H9 (cell line): ENCODE measurements around the gene CUBN. TPM values are rescaled to one million over a fixed set of nuclear protein-coding genes. Genes with fewer than 3 reads are reported as not detected.

Experiments used
- DNase-seq: peaks from one replicate; pipeline ENCODE4 v3.0.0-alpha.2; 2017
- H2AFZ ChIP-seq: one replicate; pipeline ENCODE4 v1.6.1; 2013; ENCODE audit warnings: mild to moderate bottlenecking, low read length, control low read depth, moderate library complexity
- H2AK5ac ChIP-seq: 2 replicates; pipeline ENCODE4 v1.6.1; 2013; ENCODE audit warnings: low read length, control low read depth, mixed read lengths; ENCODE audit not compliant: insufficient read length
- H2BK120ac ChIP-seq: one replicate; pipeline ENCODE4 v1.6.1; 2013; ENCODE audit warnings: low read depth, mild to moderate bottlenecking, low read length, control low read depth, inconsistent platforms; ENCODE audit not compliant: poor library complexity, severe bottlenecking
- H2BK12ac ChIP-seq: 2 replicates; pipeline ENCODE4 v1.6.1; 2013; ENCODE audit warnings: low read length, control low read depth, mixed read lengths, low read depth; ENCODE audit not compliant: insufficient read length
- H2BK15ac ChIP-seq: 2 replicates; pipeline ENCODE4 v1.6.1; 2013; ENCODE audit warnings: low read depth, low read length, control low read depth
- H2BK20ac ChIP-seq: one replicate; pipeline ENCODE4 v1.6.1; 2013; ENCODE audit warnings: low read depth, mild to moderate bottlenecking, low read length, control low read depth, inconsistent platforms; ENCODE audit not compliant: poor library complexity, severe bottlenecking
- H2BK5ac ChIP-seq: 2 replicates; pipeline ENCODE4 v1.6.1; 2013; ENCODE audit warnings: low read length, control low read depth, mixed read lengths; ENCODE audit not compliant: insufficient read length
- H3K14ac ChIP-seq: 2 replicates; pipeline ENCODE4 v1.6.1; 2013; ENCODE audit warnings: low read length, control low read depth; ENCODE audit not compliant: insufficient read depth
- H3K18ac ChIP-seq: 2 replicates; pipeline ENCODE4 v1.6.1; 2013; ENCODE audit warnings: low read depth, mild to moderate bottlenecking, mixed read lengths, low read length, control low read depth; ENCODE audit not compliant: insufficient read length
- H3K23ac ChIP-seq: 2 replicates; pipeline ENCODE4 v1.6.1; 2013; ENCODE audit warnings: low read length, control low read depth, mixed read lengths, low read depth; ENCODE audit not compliant: insufficient read length
- H3K23me2 ChIP-seq: 2 replicates; pipeline ENCODE4 v1.6.1; 2013; ENCODE audit warnings: low read depth, mild to moderate bottlenecking, mixed read lengths, low read length, control low read depth; ENCODE audit not compliant: insufficient read length, poor library complexity, severe bottlenecking
- H3K27ac ChIP-seq: 2 replicates; pipeline ENCODE4 v1.5.1; 2013; ENCODE audit warnings: low read length, control low read depth, mixed read lengths, low read depth; ENCODE audit not compliant: insufficient read length
- H3K27me3 ChIP-seq: 2 replicates; pipeline ENCODE4 v1.6.1; 2013; ENCODE audit warnings: low read length, control low read depth, inconsistent platforms; ENCODE audit not compliant: insufficient read depth
- H3K4ac ChIP-seq: 2 replicates; pipeline ENCODE4 v1.6.1; 2013; ENCODE audit warnings: low read depth, mild to moderate bottlenecking, control low read depth, inconsistent platforms, low read length, moderate library complexity
- H3K4me1 ChIP-seq: 2 replicates; pipeline ENCODE4 v1.6.1; 2013; ENCODE audit warnings: low read length, control low read depth, inconsistent platforms; ENCODE audit not compliant: insufficient read depth
- H3K4me2 ChIP-seq: 2 replicates; pipeline ENCODE4 v1.6.1; 2013; ENCODE audit warnings: low read length, control low read depth, mixed read lengths; ENCODE audit not compliant: insufficient read length, insufficient read depth
- H3K56ac ChIP-seq: 2 replicates; pipeline ENCODE4 v1.6.1; 2013; ENCODE audit warnings: low read depth, mild to moderate bottlenecking, mixed read lengths, low read length, control low read depth; ENCODE audit not compliant: insufficient read length
- H3K79me1 ChIP-seq: 2 replicates; pipeline ENCODE4 v1.6.1; 2013; ENCODE audit warnings: low read depth, mild to moderate bottlenecking, moderate library complexity, low read length, control low read depth, inconsistent platforms; ENCODE audit not compliant: insufficient read depth, poor library complexity, severe bottlenecking
- H3K79me2 ChIP-seq: 2 replicates; pipeline ENCODE4 v1.6.1; 2013; ENCODE audit warnings: low read length, control low read depth, inconsistent platforms; ENCODE audit not compliant: insufficient read depth
- H3K9ac ChIP-seq: 2 replicates; pipeline ENCODE4 v1.6.1; 2013; ENCODE audit warnings: low read length, control low read depth, mixed read lengths; ENCODE audit not compliant: insufficient read length; ENCODE audit errors: extremely low read depth
- H3K9me3 ChIP-seq: one replicate; pipeline ENCODE4 v1.6.1; 2013; ENCODE audit warnings: low read depth, low read length, inconsistent platforms; ENCODE audit not compliant: control insufficient read depth
- H3T11ph ChIP-seq: one replicate; pipeline ENCODE4 v1.6.1; 2013; ENCODE audit warnings: mild to moderate bottlenecking, low read length, control low read depth, inconsistent platforms
- H4K20me1 ChIP-seq: one replicate; pipeline ENCODE4 v1.6.1; 2013; ENCODE audit not compliant: control insufficient read depth, insufficient read length, insufficient read depth
- H4K5ac ChIP-seq: 2 replicates; pipeline ENCODE4 v1.6.1; 2013; ENCODE audit warnings: low read depth, mild to moderate bottlenecking, mixed read lengths, low read length, control low read depth; ENCODE audit not compliant: insufficient read length
- H4K8ac ChIP-seq: replicated peaks from 2 replicates; pipeline ENCODE4 v1.6.1; 2013; ENCODE audit warnings: low read length, control low read depth, mixed read lengths, low read depth; ENCODE audit not compliant: insufficient read length
- H4K91ac ChIP-seq: 2 replicates; pipeline ENCODE4 v1.6.1; 2013; ENCODE audit warnings: low read depth, mild to moderate bottlenecking, moderate library complexity, mixed read lengths, low read length, control low read depth; ENCODE audit not compliant: insufficient read length
- H3K27ac Mint-ChIP-seq, 3 experiments: 2 replicates in 2 of 3; 3 replicates in 1 of 3; pipeline ENCODE4 v1.8.0; 2020 to 2021; ENCODE audit warnings: mixed read lengths in 3 of 3, mild to moderate bottlenecking in 1 of 3, moderate library complexity in 1 of 3
- H3K27me3 Mint-ChIP-seq: 2 replicates; pipeline ENCODE4 v1.8.0; 2021; ENCODE audit warnings: low read depth, mild to moderate bottlenecking, moderate library complexity, mixed read lengths
- H3K36me3 Mint-ChIP-seq, 3 experiments: 2 replicates in 2 of 3; 3 replicates in 1 of 3; pipeline ENCODE4 v1.8.0; 2020 to 2021; ENCODE audit warnings: low read depth in 3 of 3, mixed read lengths in 3 of 3; ENCODE audit not compliant: insufficient read depth in 1 of 3
- H3K4me1 Mint-ChIP-seq, 2 experiments: 2 replicates each; pipeline ENCODE4 v1.8.0; 2020; ENCODE audit warnings: mixed read lengths in 2 of 2
- H3K4me3 Mint-ChIP-seq, 2 experiments: 2 replicates in 1 of 2; 3 replicates in 1 of 2; pipeline ENCODE4 v1.8.0; 2020 to 2021; ENCODE audit warnings: mild to moderate bottlenecking in 2 of 2, mixed read lengths in 2 of 2, moderate library complexity in 1 of 2
- H3K9me3 Mint-ChIP-seq, 2 experiments: 2 replicates in 1 of 2; 3 replicates in 1 of 2; pipeline ENCODE4 v1.8.0; 2020; ENCODE audit warnings: mild to moderate bottlenecking in 2 of 2, mixed read lengths in 2 of 2, moderate library complexity in 1 of 2
- CTCF ChIP-seq: fragments of 200-600 bp; sonication (generic); conservative IDR thresholded peaks from 3 replicates; pipeline ENCODE4 v1.8.0; 2021; ENCODE audit warnings: antibody characterized with exemption, mild to moderate bottlenecking
- WGBS: extraction: QIAGEN DNeasy Blood & Tissue Kit; methylation state at CpG from one replicate; pipeline ENCODE4 v1.1.7; 2013; ENCODE audit warnings: missing lambda C conversion rate, low lambda C conversion rate, mixed read lengths; ENCODE audit not compliant: insufficient read length; ENCODE audit errors: extremely low coverage; 5-methylcytosine and 5-hydroxymethylcytosine counted together
- total RNA-seq: library from RNA; stranded (reverse); gene quantifications from 2 replicates; pipeline ENCODE4 v1.2.1, GENCODE V29; 2021

The CUBN gene
- total RNA-seq, 1 experiment from 2014 or later: 0.26 TPM

GRCh38 chr10:16776896-16777295 is 352.7 kb downstream of the CUBN start:
- Histone ChIP-seq H2BK20ac (no peak overlapping the region), H3K23ac (no peak overlapping the region), H3K23me2 (no peaks in the 10 kb centered on the region), H2AFZ (no peak overlapping the region), H3K4me2 (no peak overlapping the region), H3K79me2 (no peaks in the 10 kb centered on the region), H3K9ac (no peak overlapping the region), H4K91ac (no peak overlapping the region), H4K8ac (no peak overlapping the region), H3K18ac (no peak overlapping the region), H2BK12ac (no peak overlapping the region), H3K56ac (no peak overlapping the region), H3K27me3 (no peaks in the 10 kb centered on the region), H2BK5ac (no peak overlapping the region), H4K20me1 (no peaks in the 10 kb centered on the region), H2BK120ac (no peak overlapping the region), H3T11ph (no peak overlapping the region), H3K14ac (no peak overlapping the region), H2AK5ac (no peak overlapping the region), H2BK15ac (no peak overlapping the region), H3K9me3 (no peaks in the 10 kb centered on the region), H3K79me1 (no peaks in the 10 kb centered on the region), H4K5ac (no peak overlapping the region), H3K4ac (no peak overlapping the region), H3K4me1 (peaks cover 3% of the 10 kb centered on the region; the same call in 1 of the 2 replicates), H3K27ac (no peak overlapping the region)
- Mint-ChIP-seq H3K27me3 (no peaks in the 10 kb centered on the region), H3K4me3 (no peak overlapping the region), H3K27ac (no peak overlapping the region), H3K4me1 (peaks cover 24 to 31% of the 10 kb centered on the region in 2 experiments), H3K9me3 (no peaks in the 10 kb centered on the region), H3K36me3 (no peaks in the 10 kb centered on the region; a peak in 2 of 7 replicates)
- DNase-seq: no peak
- TF ChIP-seq CTCF: no peak
- WGBS: no CpG with 5 or more reads among the region's 3 CpGs

Other genes with a start within 250 kb of the CUBN start
- 18.8 and 20.2 TPM in 2 replicates for gene TRDMT1, start 71.9 kb upstream of the CUBN start, total RNA-seq
- 232 and 240 TPM in 2 replicates for gene VIM, start 98.4 kb upstream of the CUBN start, total RNA-seq